GM10847 (cell line): ENCODE results near the gene ETNK1.

Source experiments
- POLR2A ChIP-seq: IDR thresholded peaks from 2 replicates; pipeline ENCODE4 v1.6.1; 2011; ENCODE audit not compliant: insufficient read length; ENCODE audit errors: extremely low read depth

The ETNK1 gene

GRCh38 chr12:22700106-22700505 lies 75.1 kb downstream of the ETNK1 start:
- TF ChIP-seq POLR2A: no peak

- TF ChIP-seq POLR2A: no peak
Observed at GRCh38 chr12:22702690-22703089, 77.7 kb downstream of the ETNK1 start.

GRCh38 chr12:22709292-22709691 lies 84.3 kb downstream of the ETNK1 start:
- no peak for TF ChIP-seq POLR2A

- TF ChIP-seq POLR2A: no peak
Observed at GRCh38 chr12:22712083-22712482, 87.1 kb downstream of the ETNK1 start.

- TF ChIP-seq POLR2A: no peak
Observed at GRCh38 chr12:22715254-22715653, 90.3 kb downstream of the ETNK1 start.

- TF ChIP-seq POLR2A: no peak
Observed at GRCh38 chr12:22719745-22720144, 94.8 kb downstream of the ETNK1 start.

GRCh38 chr12:22722081-22722480 lies 97.1 kb downstream of the ETNK1 start:
- no peak for TF ChIP-seq POLR2A

GRCh38 chr12:22722779-22723178 lies 97.8 kb downstream of the ETNK1 start:
- no peak for TF ChIP-seq POLR2A

GRCh38 chr12:22728987-22729386 lies 104.0 kb downstream of the ETNK1 start:
- TF ChIP-seq POLR2A: no peak

- TF ChIP-seq POLR2A: no peak
Observed at GRCh38 chr12:22729431-22729956, 104.5 kb downstream of the ETNK1 start.

- no peak for TF ChIP-seq POLR2A
Observed at GRCh38 chr12:22729957-22730443, 105.0 kb downstream of the ETNK1 start.

GRCh38 chr12:22731236-22731635 lies 106.3 kb downstream of the ETNK1 start:
- no peak for TF ChIP-seq POLR2A

- no peak for TF ChIP-seq POLR2A
Observed at GRCh38 chr12:22733756-22734155, 108.8 kb downstream of the ETNK1 start.

GRCh38 chr12:22738945-22739344 lies 114.0 kb downstream of the ETNK1 start:
- no peak for TF ChIP-seq POLR2A
